NCI-H146 treated with DMSO at 0.1 percent for 48 hours (cell line): ENCODE results near the gene FSTL1.
A peak's percentile ranks its signal among the peaks of the same experiment; 100 is the strongest.

Experiments used
- DNase-seq: peaks from one replicate; lab custom pipeline; 2025; ENCODE audit not compliant: unreplicated experiment; lab: John Stamatoyannopoulos, UW

The FSTL1 gene

GRCh38 chr3:120450600-120451271 lies at the start of gene FSTL1:
FSTL1 (minus strand) TSS chr3:120450992; CDS start chr3:120450746, 246 bp downstream.
- peak; percentile 42 for DNase-seq

GRCh38 chr3:120498556-120499346 lies 48.0 kb upstream of the FSTL1 start:
- no peak for DNase-seq

GRCh38 chr3:120497818-120498217 lies 47.0 kb upstream of the FSTL1 start:
- no peak for DNase-seq

GRCh38 chr3:120497336-120497735 lies 46.5 kb upstream of the FSTL1 start:
- no peak for DNase-seq

- DNase-seq = no peak
These were observed 45.6 kb upstream of the FSTL1 start for GRCh38 chr3:120496278-120497002.

GRCh38 chr3:120495809-120496208 lies 45.0 kb upstream of the FSTL1 start:
- DNase-seq = no peak

GRCh38 chr3:120492103-120492502 lies 41.3 kb upstream of the FSTL1 start:
- DNase-seq = no peak

- no peak for DNase-seq
These were observed 38.6 kb upstream of the FSTL1 start for GRCh38 chr3:120489421-120489820.

GRCh38 chr3:120488296-120488695 lies 37.5 kb upstream of the FSTL1 start:
- DNase-seq = no peak

- DNase-seq = no peak
These were observed 36.4 kb upstream of the FSTL1 start for GRCh38 chr3:120487191-120487650.

- no peak for DNase-seq
These were observed 30.3 kb upstream of the FSTL1 start for GRCh38 chr3:120481081-120481480.

- no peak for DNase-seq
These were observed 27.0 kb upstream of the FSTL1 start for GRCh38 chr3:120477781-120478180.

- no peak for DNase-seq
These were observed 25.1 kb upstream of the FSTL1 start for GRCh38 chr3:120475722-120476377.

- no peak for DNase-seq
These were observed 23.3 kb upstream of the FSTL1 start for GRCh38 chr3:120473896-120474675.

- DNase-seq = no peak
These were observed 22.6 kb upstream of the FSTL1 start for GRCh38 chr3:120473389-120473788.

- DNase-seq = no peak
These were observed 21.5 kb upstream of the FSTL1 start for GRCh38 chr3:120472121-120472844.

- DNase-seq = no peak
These were observed 20.9 kb upstream of the FSTL1 start for GRCh38 chr3:120471643-120472042.

GRCh38 chr3:120470870-120471269 lies 20.1 kb upstream of the FSTL1 start:
- DNase-seq = no peak

- no peak for DNase-seq
These were observed 19.1 kb upstream of the FSTL1 start for GRCh38 chr3:120469882-120470301.

GRCh38 chr3:120469440-120469839 lies 18.6 kb upstream of the FSTL1 start:
- no peak for DNase-seq
